Measurements from ENCODE around the gene KIAA0513. TPM values are rescaled to one million over a fixed set of nuclear protein-coding genes. Genes with fewer than 3 reads are reported as not detected.

KIAA0513 gene
- total RNA-seq, 1 donor from 2014 or later = 131 TPM

- intact Hi-C loops (cut with DNase I) = no loop called here
- H3K4me1 ChIP-seq = peaks cover 0 to 3% of the 10 kb centered on the region in 2 donors
- no peaks in the 10 kb centered on the region for H3K36me3 ChIP-seq
- no peak for TF ChIP-seq CTCF (IDR thresholded peaks at IDR 0.05)
- no peak for DNase-seq (ENCODE audit: low spot score in 2 of 2)
- H3K27ac ChIP-seq = no peak overlapping the region
- H3K4me3 ChIP-seq = no peak overlapping the region
- H3K9me3 ChIP-seq = no peaks in the 10 kb centered on the region
- no peaks in the 10 kb centered on the region for H3K27me3 ChIP-seq
Measured at GRCh38 chr16:85045641-85046471, 18.3 kb downstream of the KIAA0513 start.

GRCh38 chr16:85046472-85046916 is 18.9 kb downstream of the KIAA0513 start:
- Histone ChIP-seq H3K36me3 (no peaks in the 10 kb centered on the region), H3K4me3 (no peak overlapping the region), H3K9me3 (no peaks in the 10 kb centered on the region), H3K27me3 (no peaks in the 10 kb centered on the region), H3K4me1 (peaks cover 0 to 3% of the 10 kb centered on the region in 2 donors), H3K27ac (no peak overlapping the region)
- intact Hi-C loops (cut with DNase I) = no loop called here
- no peak for DNase-seq (ENCODE audit: low spot score in 2 of 2)
- TF ChIP-seq CTCF (IDR thresholded peaks at IDR 0.05) = no peak

DNA sequence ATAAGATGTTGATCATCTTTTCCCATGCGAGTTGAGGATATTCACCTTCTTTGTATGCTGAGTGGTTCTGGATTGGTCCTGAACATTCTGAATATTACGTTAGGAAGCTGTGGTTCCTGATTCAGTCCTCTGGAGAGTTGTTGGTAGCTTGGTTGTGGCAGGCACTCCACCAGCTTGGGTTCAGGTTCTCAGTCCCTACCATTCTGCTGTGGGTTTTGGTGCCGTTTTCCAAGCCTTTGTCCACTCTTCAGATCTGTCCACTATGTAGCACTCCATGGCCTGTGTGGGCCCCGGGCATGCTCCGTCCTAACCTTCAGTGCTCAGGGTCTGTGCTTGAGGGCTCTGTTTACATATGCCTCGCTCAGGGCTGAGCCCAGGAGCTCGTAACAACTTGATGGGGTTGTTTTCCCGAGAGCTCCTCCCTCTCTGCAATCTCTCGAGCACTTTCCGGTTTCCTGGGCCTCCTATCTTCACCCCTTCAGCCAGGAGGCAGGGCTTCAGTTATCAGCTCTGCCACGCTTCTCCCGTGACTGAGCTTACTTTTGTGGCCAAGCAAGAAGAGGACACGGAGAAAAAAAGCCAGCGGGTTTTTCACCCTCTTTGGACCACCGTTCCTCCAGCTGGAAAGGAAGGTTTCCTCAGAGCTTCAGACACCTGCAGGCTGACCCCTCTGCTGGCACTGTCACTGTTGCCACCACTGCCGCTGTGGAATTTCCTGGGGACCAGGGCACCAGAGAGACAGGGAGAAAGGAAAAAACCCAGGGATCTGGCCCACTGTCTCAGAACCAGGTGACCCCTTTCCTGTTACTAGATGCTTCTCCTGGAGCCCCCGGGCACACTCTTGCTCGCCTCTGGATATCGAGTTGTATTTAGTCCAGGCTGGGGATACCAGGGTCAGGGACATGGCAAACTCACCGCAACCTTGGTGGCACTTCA is 19.6 kb downstream of the KIAA0513 start:
- Histone ChIP-seq H3K36me3 (no peaks in the 10 kb centered on the region), H3K27me3 (no peaks in the 10 kb centered on the region), H3K27ac (no peak overlapping the region), H3K9me3 (no peaks in the 10 kb centered on the region), H3K4me1 (peaks cover 0 to 3% of the 10 kb centered on the region in 2 donors), H3K4me3 (no peak overlapping the region)
- no peak for TF ChIP-seq CTCF (IDR thresholded peaks at IDR 0.05)
- intact Hi-C loops (cut with DNase I) = no loop called here
- DNase-seq (ENCODE audit: low spot score in 2 of 2) = no peak

DNA sequence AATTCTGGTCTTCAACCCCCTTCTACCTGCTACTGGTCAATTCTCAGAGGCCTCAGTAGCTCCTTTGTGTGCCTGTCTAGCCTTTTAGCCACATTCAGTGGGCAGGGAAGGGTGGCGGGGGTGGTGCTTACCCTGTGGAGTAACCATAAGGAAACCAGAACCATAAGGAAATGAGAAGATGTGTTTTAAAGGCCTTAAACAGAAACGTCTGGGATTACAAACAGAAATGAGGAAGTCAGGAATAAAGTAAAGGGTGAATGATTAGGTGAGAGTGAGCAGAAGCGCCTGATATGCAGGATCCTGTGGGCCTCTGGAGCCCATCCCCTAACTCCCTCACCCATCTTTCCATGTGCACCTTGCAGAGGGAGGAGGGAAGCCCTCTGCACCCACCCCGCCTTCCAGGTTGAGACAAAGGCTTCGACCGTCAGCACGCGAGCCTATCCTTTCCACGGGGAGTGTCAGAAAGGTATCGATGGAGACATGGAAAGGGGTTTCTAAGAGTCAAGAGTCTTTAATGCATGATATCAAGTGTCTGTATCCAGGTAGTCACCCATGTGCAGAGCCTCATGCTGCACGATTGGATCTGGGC is 20.4 kb downstream of the KIAA0513 start:
- intact Hi-C loops (cut with DNase I) = no loop called here
- H3K36me3 ChIP-seq = no peaks in the 10 kb centered on the region
- H3K4me1 ChIP-seq = peaks cover 0 to 3% of the 10 kb centered on the region in 2 donors
- DNase-seq (ENCODE audit: low spot score in 2 of 2) = no peak
- no peak overlapping the region for H3K4me3 ChIP-seq
- H3K9me3 ChIP-seq = no peaks in the 10 kb centered on the region
- TF ChIP-seq CTCF (IDR thresholded peaks at IDR 0.05) = no peak
- no peaks in the 10 kb centered on the region for H3K27me3 ChIP-seq
- H3K27ac ChIP-seq = no peak overlapping the region

DNA sequence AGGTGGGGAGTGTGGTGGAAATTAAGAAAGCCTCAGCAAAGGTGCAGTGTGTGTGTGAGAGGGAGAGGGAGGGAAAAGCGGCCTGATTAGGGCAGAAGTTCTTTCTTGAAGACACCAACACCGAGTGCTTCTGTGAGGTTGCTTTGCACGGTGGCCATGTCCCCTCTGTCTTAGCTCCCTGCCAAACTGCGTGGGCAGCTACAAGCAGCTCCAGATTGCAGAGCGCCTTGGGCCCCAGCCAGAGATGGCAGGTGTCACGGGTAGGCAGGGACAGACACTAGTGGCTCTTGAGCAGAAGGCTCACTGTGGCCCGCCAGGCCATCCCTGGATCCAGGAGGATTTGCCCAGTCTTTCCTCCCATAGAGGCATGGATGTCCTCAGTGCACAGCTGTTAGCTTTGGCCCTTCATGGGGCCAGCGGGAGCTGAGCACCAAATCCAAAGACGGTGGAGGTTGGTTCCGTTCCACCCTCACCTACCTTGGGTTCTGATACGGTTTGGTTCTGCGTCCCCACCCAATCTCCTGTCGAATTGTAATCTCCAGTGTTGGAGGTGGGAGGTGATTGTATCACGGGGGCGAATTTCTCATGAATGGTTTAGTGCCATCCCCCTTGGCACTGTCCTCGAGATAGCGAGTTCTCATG is 21.4 kb downstream of the KIAA0513 start:
- intact Hi-C loops (cut with DNase I) = no loop called here
- DNase-seq (ENCODE audit: low spot score in 2 of 2) = no peak
- H3K4me1 ChIP-seq = peaks cover 0 to 3% of the 10 kb centered on the region in 2 donors
- no peaks in the 10 kb centered on the region for H3K36me3 ChIP-seq
- H3K27ac ChIP-seq = no peak overlapping the region
- no peaks in the 10 kb centered on the region for H3K27me3 ChIP-seq
- H3K9me3 ChIP-seq = no peaks in the 10 kb centered on the region
- TF ChIP-seq CTCF (IDR thresholded peaks at IDR 0.05) = no peak
- H3K4me3 ChIP-seq = no peak overlapping the region

Data from ascending aorta (tissue), 2 donors.